C4-2B (cell line): ENCODE measurements around the gene ANKRD6.

Experiments
- CTCF ChIP-seq: fragments of 450-650 bp; conservative IDR thresholded peaks from 2 replicates; pipeline ENCODE4 v1.5.1; 2017; ENCODE audit warnings: mild to moderate bottlenecking
- ZFX ChIP-seq: fragments of 450-650 bp; IDR thresholded peaks from 2 replicates; pipeline ENCODE4 v1.6.1; 2017

GRCh38 chr6:89554106-89554505 lies 121.2 kb downstream of the ANKRD6 start:
- TF ChIP-seq CTCF, result no peak
- TF ChIP-seq ZFX, result no peak
